Measurements from ENCODE around the gene FSTL5. TPM values are rescaled to one million over a fixed set of nuclear protein-coding genes. Genes with fewer than 3 reads are reported as not detected.

FSTL5 gene
- total RNA-seq, 1 experiment from 2014 or later: not detected

DNA sequence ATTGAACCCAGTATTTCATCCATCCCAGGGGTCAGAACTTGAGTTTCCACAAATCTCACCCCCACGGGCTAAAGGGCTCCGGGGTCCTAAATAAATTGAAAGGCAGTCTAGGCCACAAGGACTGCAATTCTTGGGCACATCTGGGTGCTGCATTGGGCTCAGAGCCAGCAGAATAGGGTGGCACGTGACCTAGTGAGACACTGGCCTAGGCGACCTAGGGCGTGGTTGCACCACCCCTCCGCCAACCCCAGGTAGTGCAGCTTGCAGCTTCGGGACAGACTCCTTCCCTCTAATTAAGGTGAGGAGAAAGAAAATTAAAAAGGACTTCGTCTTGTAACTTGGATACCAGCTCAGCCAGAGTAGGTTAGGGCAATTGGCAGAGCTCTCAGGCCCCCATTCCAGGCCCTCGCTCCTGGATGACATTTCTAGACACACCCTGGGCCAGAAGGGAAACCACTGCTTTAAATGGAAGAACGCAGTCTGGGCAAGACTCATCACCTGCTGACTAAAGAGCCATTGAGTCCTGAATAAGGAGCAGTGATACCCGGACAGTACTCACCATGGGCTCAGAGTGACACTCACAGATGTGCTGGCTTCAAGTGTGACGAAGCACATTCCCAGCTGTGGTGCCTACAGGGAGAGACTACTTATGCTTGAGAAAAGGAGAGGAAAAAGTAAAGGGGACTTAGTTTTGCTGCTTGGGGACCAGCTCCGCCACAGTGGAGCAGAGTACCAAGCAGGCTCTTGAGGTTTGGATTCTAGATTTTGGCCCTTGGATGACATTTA, 735.4 kb downstream of the FSTL5 start:
- peak overlapping the region in 2 of 3 experiments; percentile 11 to 92; a peak in 2 of 7 replicates for H3K27ac Mint-ChIP-seq

More for the DNA sequence above, 735.4 kb downstream of the FSTL5 start:
- no peak overlapping the region for H3K18ac ChIP-seq (ENCODE audit: insufficient read length, low read depth, low read length)
- no peaks in the 10 kb centered on the region for H3K36me3 Mint-ChIP-seq (ENCODE audit: insufficient read depth in 1 of 3, low read depth in 3 of 3)
- H2BK15ac ChIP-seq (ENCODE audit: low read depth, low read length): no peak overlapping the region
- H2BK120ac ChIP-seq (ENCODE audit: low read depth, low read length, poor library complexity, severe bottlenecking): no peak overlapping the region
- H2BK12ac ChIP-seq (ENCODE audit: insufficient read length, low read depth, low read length): no peak overlapping the region
- H4K91ac ChIP-seq (ENCODE audit: insufficient read length, low read depth, low read length): no peak overlapping the region
- H3K56ac ChIP-seq (ENCODE audit: insufficient read length, low read depth, low read length): no peak overlapping the region
- H3K79me2 ChIP-seq (ENCODE audit: insufficient read depth, low read length): no peaks in the 10 kb centered on the region
- TF ChIP-seq, protein P1, sequence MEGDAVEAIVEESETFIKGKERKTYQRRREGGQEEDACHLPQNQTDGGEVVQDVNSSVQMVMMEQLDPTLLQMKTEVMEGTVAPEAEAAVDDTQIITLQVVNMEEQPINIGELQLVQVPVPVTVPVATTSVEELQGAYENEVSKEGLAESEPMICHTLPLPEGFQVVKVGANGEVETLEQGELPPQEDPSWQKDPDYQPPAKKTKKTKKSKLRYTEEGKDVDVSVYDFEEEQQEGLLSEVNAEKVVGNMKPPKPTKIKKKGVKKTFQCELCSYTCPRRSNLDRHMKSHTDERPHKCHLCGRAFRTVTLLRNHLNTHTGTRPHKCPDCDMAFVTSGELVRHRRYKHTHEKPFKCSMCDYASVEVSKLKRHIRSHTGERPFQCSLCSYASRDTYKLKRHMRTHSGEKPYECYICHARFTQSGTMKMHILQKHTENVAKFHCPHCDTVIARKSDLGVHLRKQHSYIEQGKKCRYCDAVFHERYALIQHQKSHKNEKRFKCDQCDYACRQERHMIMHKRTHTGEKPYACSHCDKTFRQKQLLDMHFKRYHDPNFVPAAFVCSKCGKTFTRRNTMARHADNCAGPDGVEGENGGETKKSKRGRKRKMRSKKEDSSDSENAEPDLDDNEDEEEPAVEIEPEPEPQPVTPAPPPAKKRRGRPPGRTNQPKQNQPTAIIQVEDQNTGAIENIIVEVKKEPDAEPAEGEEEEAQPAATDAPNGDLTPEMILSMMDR (conservative IDR thresholded peaks at IDR 0.05): no peak
- no peaks in the 10 kb centered on the region for H4K20me1 ChIP-seq (ENCODE audit: control insufficient read depth, insufficient read depth, insufficient read length)
- H3K79me1 ChIP-seq (ENCODE audit: insufficient read depth, low read depth, low read length, poor library complexity, severe bottlenecking): no peaks in the 10 kb centered on the region
- H3K9me3 ChIP-seq (ENCODE audit: control insufficient read depth, low read depth, low read length): no peaks in the 10 kb centered on the region
- no peak for DNase-seq
- H3K4me2 ChIP-seq (ENCODE audit: insufficient read depth, insufficient read length, low read length): no peak overlapping the region
- H2AFZ ChIP-seq (ENCODE audit: low read length): no peak overlapping the region
- H3K14ac ChIP-seq (ENCODE audit: insufficient read depth, low read length): no peak overlapping the region
- no peak overlapping the region for H3K23ac ChIP-seq (ENCODE audit: insufficient read length, low read depth, low read length)
- no peaks in the 10 kb centered on the region for H3K27me3 Mint-ChIP-seq (ENCODE audit: low read depth)
- H3T11ph ChIP-seq (ENCODE audit: low read length): no peak overlapping the region
- H2BK20ac ChIP-seq (ENCODE audit: low read depth, low read length, poor library complexity, severe bottlenecking): no peak overlapping the region
- H2BK5ac ChIP-seq (ENCODE audit: insufficient read length, low read length): no peak overlapping the region
- no CpG with 5 or more reads among the region's 13 CpGs for WGBS (ENCODE audit: extremely low coverage, insufficient read length, low lambda C conversion rate)
- H3K4ac ChIP-seq (ENCODE audit: low read depth, low read length): no peak overlapping the region
- H2AK5ac ChIP-seq (ENCODE audit: insufficient read length, low read length): no peak overlapping the region
- no peak overlapping the region for H3K4me3 Mint-ChIP-seq
- H3K4me1 Mint-ChIP-seq: no peaks in the 10 kb centered on the region
- H3K4me1 ChIP-seq (ENCODE audit: insufficient read depth, low read length): no peaks in the 10 kb centered on the region
- no peaks in the 10 kb centered on the region for H3K27me3 ChIP-seq (ENCODE audit: insufficient read depth, low read length)
- no peak overlapping the region for H4K5ac ChIP-seq (ENCODE audit: insufficient read length, low read depth, low read length)
- H3K9ac ChIP-seq (ENCODE audit: extremely low read depth, insufficient read length, low read length): no peak overlapping the region
- H3K9me3 Mint-ChIP-seq: peaks cover 3 to 4% of the 10 kb centered on the region in 2 experiments; a peak in 2 of 5 replicates
- H3K27ac ChIP-seq (ENCODE audit: insufficient read length, low read depth, low read length): no peak overlapping the region
- no peaks in the 10 kb centered on the region for H3K23me2 ChIP-seq (ENCODE audit: insufficient read length, low read depth, low read length, poor library complexity, severe bottlenecking)
- H4K8ac ChIP-seq (replicated peaks; ENCODE audit: insufficient read length, low read depth, low read length): no peak overlapping the region

All from H9 (cell line).